OCI-LY3 (cell line): ENCODE data around the gene KRTAP5-3.
"Not testable (repeated sequence)": the region's sequence is repeated elsewhere in the genome, so short reads cannot be mapped to it uniquely, and the experiment has no call there.

ENCODE experiments used
- H2AFZ ChIP-seq: fragments of 200-600, 300-600 bp; shearing (Covaris generic); 2 replicates; pipeline ENCODE4 v1.6.0; 2014; ENCODE audit warnings: antibody characterized with exemption, low read depth, low read length
- H3K27ac ChIP-seq: fragments of 200-600, 300-600 bp; sonication (generic); 2 replicates; pipeline ENCODE4 v1.5.1; 2014; ENCODE audit warnings: mild to moderate bottlenecking, low read length, moderate library complexity, mixed read lengths
- H3K27me3 ChIP-seq: fragments of 200-600, 300-600 bp; sonication (generic); 2 replicates; pipeline ENCODE4 v1.6.1; 2014; ENCODE audit warnings: low read depth, low read length, mixed read lengths
- H3K36me3 ChIP-seq: fragments of 200-600, 300-600 bp; sonication (generic); replicated peaks from 2 replicates; pipeline ENCODE3; 2014; ENCODE audit warnings: low read depth, low read length, mixed read lengths
- H3K4me1 ChIP-seq: fragments of 300-600, 200-600 bp; sonication (generic); 2 replicates; pipeline ENCODE4 v1.6.1; 2014; ENCODE audit warnings: low read length, mixed read lengths
- H3K4me2 ChIP-seq: fragments of 200-600, 300-600 bp; sonication (generic); 2 replicates; pipeline ENCODE4 v1.6.1; 2014; ENCODE audit warnings: low read length, mixed read lengths
- H3K4me3 ChIP-seq: fragments of 300-600, 200-600 bp; sonication (generic); 2 replicates; pipeline ENCODE4 v1.5.1; 2014; ENCODE audit warnings: antibody characterized with exemption, mild to moderate bottlenecking, low read length, moderate library complexity
- H3K79me2 ChIP-seq: fragments of 300-600, 200-600 bp; shearing (Covaris generic); 2 replicates; pipeline ENCODE4 v1.6.1; 2014; ENCODE audit warnings: mild to moderate bottlenecking, low read length, mixed read lengths
- H3K9ac ChIP-seq: fragments of 300-600, 200-600 bp; shearing (Covaris generic); 2 replicates; pipeline ENCODE4 v1.6.0; 2014; ENCODE audit warnings: mild to moderate bottlenecking, low read length, moderate library complexity
- H3K9me3 ChIP-seq: fragments of 200-600, 300-600 bp; shearing (Covaris generic); 2 replicates; pipeline ENCODE4 v1.6.1; 2014; ENCODE audit warnings: low read length, mixed read lengths; ENCODE audit not compliant: insufficient read depth
- H4K20me1 ChIP-seq: fragments of 200-600, 300-600 bp; sonication (generic); 2 replicates; pipeline ENCODE4 v1.6.1; 2016; ENCODE audit warnings: low read length, mixed read lengths; ENCODE audit not compliant: insufficient read depth
- EZH2phosphoT487 ChIP-seq: fragments of 200-600 bp; shearing (Covaris generic); IDR thresholded peaks from 2 replicates; pipeline ENCODE4 v1.6.1; 2018; ENCODE audit warnings: antibody characterized with exemption, mixed run types, low read depth
- TF ChIP-seq, protein P1 (sequence below): fragments of 200-600, 300-600 bp; sonication (generic); IDR thresholded peaks from 2 replicates; pipeline ENCODE4 v1.5.1; 2014; ENCODE audit warnings: antibody characterized with exemption, low read length, low read depth

KRTAP5-3 gene

DNA sequence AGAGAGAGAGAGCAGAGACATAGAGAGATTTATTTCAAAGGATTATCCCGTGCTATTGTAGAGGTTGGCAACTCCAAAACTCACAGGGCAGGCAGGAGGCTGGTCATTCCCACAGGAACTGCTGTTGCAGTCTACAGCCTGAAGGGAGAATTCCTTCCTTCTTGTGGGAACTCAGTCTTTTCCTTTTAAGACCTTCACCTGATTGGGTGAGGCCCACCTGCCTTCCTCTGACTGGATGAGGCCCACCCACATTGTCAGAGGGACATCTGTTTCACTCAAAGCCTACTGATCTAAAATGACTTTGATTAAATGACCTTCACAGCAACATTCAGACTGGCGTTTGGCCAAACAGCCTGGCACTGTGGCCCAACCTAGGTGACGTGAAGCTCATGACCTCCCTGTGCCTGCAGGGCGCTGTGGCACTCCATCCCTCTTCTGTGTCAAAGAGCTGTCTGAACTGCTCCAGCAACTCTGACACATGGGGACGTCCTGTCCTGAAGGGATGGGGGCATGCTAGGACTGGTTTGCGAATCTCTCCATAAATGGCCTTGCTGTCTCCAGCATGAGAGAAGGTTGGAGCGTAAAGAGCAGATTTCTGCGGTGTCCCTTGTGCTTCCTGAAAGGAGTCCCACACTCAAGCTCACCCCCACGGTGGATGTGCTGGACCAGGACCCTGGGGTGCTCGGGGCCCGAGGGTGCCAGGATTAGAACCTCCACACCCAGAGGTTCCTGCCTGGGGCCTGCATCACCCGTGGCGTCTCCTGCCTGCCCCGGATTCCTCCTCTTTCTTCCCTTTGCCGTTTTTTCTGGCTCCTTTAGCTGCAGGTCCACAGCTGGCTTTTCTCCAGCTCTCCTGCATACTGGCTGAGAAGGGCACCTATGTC, 42.0 kb upstream of the KRTAP5-3 start:
- Histone ChIP-seq H3K27ac (no peak overlapping the region), H2AFZ (no peak overlapping the region), H3K27me3 (peaks cover 42% of the 10 kb centered on the region), H3K4me1 (peaks cover 2% of the 10 kb centered on the region; the same call in 1 of the 2 replicates), H4K20me1 (no peaks in the 10 kb centered on the region), H3K36me3 (no peaks in the 10 kb centered on the region), H3K4me2 (no peak overlapping the region), H3K9me3 (no peaks in the 10 kb centered on the region), H3K79me2 (no peaks in the 10 kb centered on the region), H3K4me3 (no peak overlapping the region), H3K9ac (no peak overlapping the region)
- no peak for TF ChIP-seq EZH2phosphoT487
- TF ChIP-seq, protein P1, sequence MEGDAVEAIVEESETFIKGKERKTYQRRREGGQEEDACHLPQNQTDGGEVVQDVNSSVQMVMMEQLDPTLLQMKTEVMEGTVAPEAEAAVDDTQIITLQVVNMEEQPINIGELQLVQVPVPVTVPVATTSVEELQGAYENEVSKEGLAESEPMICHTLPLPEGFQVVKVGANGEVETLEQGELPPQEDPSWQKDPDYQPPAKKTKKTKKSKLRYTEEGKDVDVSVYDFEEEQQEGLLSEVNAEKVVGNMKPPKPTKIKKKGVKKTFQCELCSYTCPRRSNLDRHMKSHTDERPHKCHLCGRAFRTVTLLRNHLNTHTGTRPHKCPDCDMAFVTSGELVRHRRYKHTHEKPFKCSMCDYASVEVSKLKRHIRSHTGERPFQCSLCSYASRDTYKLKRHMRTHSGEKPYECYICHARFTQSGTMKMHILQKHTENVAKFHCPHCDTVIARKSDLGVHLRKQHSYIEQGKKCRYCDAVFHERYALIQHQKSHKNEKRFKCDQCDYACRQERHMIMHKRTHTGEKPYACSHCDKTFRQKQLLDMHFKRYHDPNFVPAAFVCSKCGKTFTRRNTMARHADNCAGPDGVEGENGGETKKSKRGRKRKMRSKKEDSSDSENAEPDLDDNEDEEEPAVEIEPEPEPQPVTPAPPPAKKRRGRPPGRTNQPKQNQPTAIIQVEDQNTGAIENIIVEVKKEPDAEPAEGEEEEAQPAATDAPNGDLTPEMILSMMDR: no peak

DNA sequence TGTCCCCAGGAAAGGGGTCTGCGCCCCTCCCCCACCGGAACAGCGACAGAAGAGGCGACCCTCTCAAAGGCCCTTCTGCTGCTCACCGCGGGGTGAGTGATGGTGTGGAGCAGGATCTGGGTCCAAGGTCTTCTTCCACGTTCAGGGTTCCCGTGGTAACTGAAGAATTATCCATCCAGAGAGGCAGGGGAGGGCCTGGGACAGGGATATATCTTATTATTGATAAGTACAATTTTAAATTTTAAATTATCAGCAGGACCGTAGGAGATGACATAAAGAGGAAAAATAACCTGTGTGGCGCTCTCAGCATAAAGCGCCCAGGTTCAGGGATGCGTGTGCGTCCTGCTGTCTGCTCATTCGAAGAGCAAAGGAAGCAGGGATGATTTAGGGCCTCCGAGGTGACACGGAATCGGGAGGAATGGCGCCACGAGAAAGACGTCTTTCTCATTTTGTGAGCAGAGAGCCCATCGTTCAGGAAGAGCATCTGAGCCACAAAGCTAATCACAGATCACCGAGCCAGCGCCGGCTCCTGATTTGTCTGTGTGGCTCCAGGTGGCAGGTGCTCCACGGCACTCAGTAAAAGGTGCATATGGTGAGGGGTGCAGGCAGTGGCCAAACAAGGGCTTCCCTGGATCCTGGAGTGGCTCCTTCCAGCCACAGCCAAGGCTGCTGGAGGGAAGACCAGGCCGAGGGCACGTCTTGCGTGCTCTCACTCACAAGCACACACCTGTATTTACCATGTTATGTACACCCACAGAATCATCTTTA, 40.6 kb upstream of the KRTAP5-3 start:
- Histone ChIP-seq H2AFZ (no peak overlapping the region), H3K9ac (no peak overlapping the region), H3K27me3 (peaks cover 37% of the 10 kb centered on the region), H3K4me1 (peaks cover 5% of the 10 kb centered on the region; the same call in 1 of the 2 replicates), H3K4me3 (no peak overlapping the region), H3K4me2 (no peak overlapping the region), H3K27ac (no peak overlapping the region), H3K36me3 (no peaks in the 10 kb centered on the region), H4K20me1 (no peaks in the 10 kb centered on the region), H3K79me2 (no peaks in the 10 kb centered on the region), H3K9me3 (no peaks in the 10 kb centered on the region)
- TF ChIP-seq, protein P1: no peak
- no peak for TF ChIP-seq EZH2phosphoT487

DNA sequence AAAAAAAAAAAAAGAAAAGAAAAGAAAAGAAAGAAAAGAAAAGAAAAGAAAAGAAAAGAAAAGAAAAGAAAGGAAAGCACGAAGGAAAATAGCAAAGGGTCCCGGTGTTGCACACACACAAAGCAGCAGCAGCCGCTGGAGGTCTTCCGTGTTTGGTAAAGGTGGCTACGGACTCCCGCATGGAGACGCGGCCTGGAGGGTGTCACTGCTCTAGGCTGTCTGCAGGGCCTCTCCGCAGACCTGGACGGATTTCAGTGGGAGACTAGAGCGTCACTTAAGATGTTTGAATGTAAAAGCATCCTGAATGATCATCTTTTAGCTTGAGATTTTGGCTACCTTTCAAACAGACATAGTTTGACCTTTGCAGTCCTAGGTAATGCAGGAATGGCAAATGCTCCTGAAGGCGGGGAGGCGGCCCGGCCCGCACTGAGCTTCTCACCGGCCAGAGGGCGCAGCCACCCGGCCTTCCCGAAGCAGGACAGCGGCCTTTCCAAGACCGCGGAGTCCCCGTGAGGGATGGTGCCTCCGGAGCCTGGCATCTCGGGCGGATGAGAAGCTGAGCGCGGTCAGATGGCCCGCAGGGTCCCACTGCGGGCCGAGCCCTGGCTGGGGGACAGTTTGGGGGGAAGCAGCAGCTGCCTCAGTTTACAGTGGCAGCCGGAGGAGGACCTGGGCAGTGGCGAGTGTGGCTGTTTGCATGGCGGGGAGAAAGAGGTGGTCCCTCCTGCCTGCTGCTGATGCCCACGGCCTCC, 39.8 kb upstream of the KRTAP5-3 start:
- TF ChIP-seq, protein P1: no peak
- no peak for TF ChIP-seq EZH2phosphoT487
- H3K4me1 ChIP-seq: peaks cover 5% of the 10 kb centered on the region; the same call in 1 of the 2 replicates
- H3K9me3 ChIP-seq: no peaks in the 10 kb centered on the region
- peaks cover 36% of the 10 kb centered on the region for H3K27me3 ChIP-seq
- H4K20me1 ChIP-seq: no peaks in the 10 kb centered on the region
- H2AFZ ChIP-seq: no peak overlapping the region
- no peaks in the 10 kb centered on the region for H3K79me2 ChIP-seq
- no peaks in the 10 kb centered on the region for H3K36me3 ChIP-seq
- H3K27ac ChIP-seq: no peak overlapping the region
- H3K9ac ChIP-seq: no peak overlapping the region
- no peak overlapping the region for H3K4me2 ChIP-seq
- no peak overlapping the region for H3K4me3 ChIP-seq

- not testable (repeated sequence) for H3K36me3 ChIP-seq, H3K4me1 ChIP-seq, H3K4me3 ChIP-seq, H4K20me1 ChIP-seq, H3K4me2 ChIP-seq, H3K9me3 ChIP-seq, H3K79me2 ChIP-seq, H2AFZ ChIP-seq, H3K27ac ChIP-seq, H3K9ac ChIP-seq
- peaks cover 30% of the 10 kb centered on the region for H3K27me3 ChIP-seq
These were observed 38.3 kb upstream of the KRTAP5-3 start for GRCh38 chr11:1646540-1646939.
